ENCODE data around the gene TRAPPC1. TPM values are rescaled to one million over a fixed set of nuclear protein-coding genes. Genes with fewer than 3 reads are reported as not detected.

TRAPPC1 gene
- total RNA-seq, 1 experiment from 2014 or later: 111 TPM

- POLR2A ChIA-PET (ENCODE audit: low non-redundant PET): no interaction called here
Observed at GRCh38 chr17:7951143-7951792, 19.5 kb upstream of the TRAPPC1 start.

GRCh38 chr17:7950578-7950977 lies 18.8 kb upstream of the TRAPPC1 start:
- ChIA-PET CTCF (no interaction called here), POLR2A (ENCODE audit: low non-redundant PET) (no interaction called here)
- Histone ChIP-seq H3K27me3 (replicated peaks; ENCODE audit: insufficient read depth, low read depth, low read length, poor library complexity) (no peaks in the 10 kb centered on the region), H3K4me1 (ENCODE audit: insufficient read depth, low read length, poor library complexity, severe bottlenecking) (no peaks in the 10 kb centered on the region), H3K36me3 (ENCODE audit: insufficient read depth, low read length, poor library complexity, severe bottlenecking) (peaks cover 39% of the 10 kb centered on the region), H3K9me3 (ENCODE audit: low read depth, low read length, poor library complexity, severe bottlenecking) (no peaks in the 10 kb centered on the region), H3K27ac (ENCODE audit: low read depth, low read length, poor library complexity, severe bottlenecking) (no peak overlapping the region), H3K4me3 (ENCODE audit: low read depth, low read length, poor library complexity, severe bottlenecking) (no peak overlapping the region)
- TF ChIP-seq CTCF (conservative IDR thresholded peaks at IDR 0.05; ENCODE audit: low read depth, low read length) (no peak), EZH2 (IDR thresholded peaks at IDR 0.05; ENCODE audit: borderline replicate concordance, low read depth, low read length, poor library complexity, severe bottlenecking) (no peak)
- no peak for DNase-seq (ENCODE audit: low spot score)
- no TSS peak for BruUV-seq (replicated peaks)
- intact Hi-C loops (cut with micrococcal nuclease; ENCODE audit: unreplicated experiment): no loop called here

More at GRCh38 chr17:7951143-7951792, 19.5 kb upstream of the TRAPPC1 start:
- Histone ChIP-seq H3K4me1 (ENCODE audit: insufficient read depth, low read length, poor library complexity, severe bottlenecking) (no peaks in the 10 kb centered on the region), H3K27ac (ENCODE audit: low read depth, low read length, poor library complexity, severe bottlenecking) (no peak overlapping the region), H3K36me3 (ENCODE audit: insufficient read depth, low read length, poor library complexity, severe bottlenecking) (peaks cover 32% of the 10 kb centered on the region), H3K4me3 (ENCODE audit: low read depth, low read length, poor library complexity, severe bottlenecking) (no peak overlapping the region), H3K27me3 (replicated peaks; ENCODE audit: insufficient read depth, low read depth, low read length, poor library complexity) (no peaks in the 10 kb centered on the region), H3K9me3 (ENCODE audit: low read depth, low read length, poor library complexity, severe bottlenecking) (no peaks in the 10 kb centered on the region)
- TF ChIP-seq EZH2 (IDR thresholded peaks at IDR 0.05; ENCODE audit: borderline replicate concordance, low read depth, low read length, poor library complexity, severe bottlenecking) (no peak), CTCF (conservative IDR thresholded peaks at IDR 0.05; ENCODE audit: low read depth, low read length) (no peak)
- CTCF ChIA-PET: no interaction called here
- intact Hi-C loops (cut with micrococcal nuclease; ENCODE audit: unreplicated experiment): no loop called here
- no TSS peak for BruUV-seq (replicated peaks)
- no peak for DNase-seq (ENCODE audit: low spot score)

DNA sequence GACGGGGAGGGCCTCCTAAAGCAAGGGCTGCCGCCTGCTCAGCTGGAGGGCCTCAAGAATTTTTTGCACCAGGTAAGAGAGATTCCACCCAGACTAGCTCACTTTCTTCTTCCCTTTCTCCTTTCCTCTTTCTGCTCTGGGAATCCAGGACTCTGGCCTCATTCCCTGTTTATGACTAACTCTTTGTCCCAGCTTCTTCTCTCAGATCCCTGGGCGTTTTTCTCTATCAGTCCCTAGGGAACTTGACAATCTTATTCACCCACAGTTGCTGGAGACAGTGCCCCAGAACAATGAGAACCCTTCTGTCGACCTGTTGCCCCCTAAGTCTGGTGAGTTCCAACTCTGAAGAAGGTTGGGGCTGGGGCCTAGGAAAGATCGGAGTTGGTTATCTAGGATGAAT lies 15.9 kb upstream of the TRAPPC1 start:
- Histone ChIP-seq H3K27me3 (replicated peaks; ENCODE audit: insufficient read depth, low read depth, low read length, poor library complexity) (no peaks in the 10 kb centered on the region), H3K9me3 (ENCODE audit: low read depth, low read length, poor library complexity, severe bottlenecking) (no peaks in the 10 kb centered on the region), H3K36me3 (ENCODE audit: insufficient read depth, low read length, poor library complexity, severe bottlenecking) (peaks cover 66% of the 10 kb centered on the region), H3K4me1 (ENCODE audit: insufficient read depth, low read length, poor library complexity, severe bottlenecking) (no peaks in the 10 kb centered on the region), H3K4me3 (ENCODE audit: low read depth, low read length, poor library complexity, severe bottlenecking) (no peak overlapping the region), H3K27ac (ENCODE audit: low read depth, low read length, poor library complexity, severe bottlenecking) (no peak overlapping the region)
- ChIA-PET CTCF (no interaction called here), POLR2A (ENCODE audit: low non-redundant PET) (no interaction called here)
- intact Hi-C loops (cut with micrococcal nuclease; ENCODE audit: unreplicated experiment): no loop called here
- no TSS peak for BruUV-seq (replicated peaks)
- TF ChIP-seq CTCF (conservative IDR thresholded peaks at IDR 0.05; ENCODE audit: low read depth, low read length): no peak
- TF ChIP-seq EZH2 (IDR thresholded peaks at IDR 0.05; ENCODE audit: borderline replicate concordance, low read depth, low read length, poor library complexity, severe bottlenecking): no peak
- no peak for DNase-seq (ENCODE audit: low spot score)
